ENCODE measurements around the gene LSM7.
"Not testable (repeated sequence)": the region's sequence is repeated elsewhere in the genome, so short reads cannot be mapped to it uniquely, and the experiment has no call there.

LSM7 gene

DNA sequence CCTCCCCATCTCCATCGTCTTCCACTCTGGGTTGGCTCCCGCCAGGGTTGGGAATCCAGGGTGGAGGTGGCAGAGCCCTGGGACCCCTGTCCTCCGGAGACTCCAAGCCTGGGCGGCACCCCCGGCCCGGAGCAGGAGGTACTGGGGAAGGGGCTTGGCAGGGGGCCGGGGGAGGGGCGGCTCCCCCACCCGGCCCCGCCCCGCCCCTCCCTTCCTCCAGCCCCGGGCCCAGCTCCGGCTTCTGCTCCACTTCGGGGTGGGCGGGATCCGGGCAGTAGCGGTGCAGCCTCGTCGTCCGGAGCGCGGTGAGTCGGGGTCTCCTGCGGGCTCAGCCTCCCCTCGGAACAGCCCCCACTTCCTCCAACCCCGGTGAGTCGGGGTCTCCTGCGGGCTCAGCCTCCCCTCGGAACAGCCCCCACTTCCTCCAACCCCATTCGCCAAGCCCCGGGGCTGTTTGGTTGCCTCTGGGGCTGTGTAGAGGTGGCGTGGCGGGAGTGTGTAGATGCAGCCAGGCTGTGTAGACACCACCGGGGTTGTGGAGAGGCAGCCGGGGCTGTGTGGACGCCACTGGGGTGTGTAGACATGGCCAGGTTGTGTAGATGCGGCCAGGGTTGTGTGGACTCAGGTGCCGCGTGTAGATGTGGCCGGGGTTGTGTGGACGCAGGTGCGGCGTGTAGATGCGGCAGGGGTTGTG lies 31.8 kb upstream of the LSM7 start, which contains the start of gene TMPRSS9:
Gene TMPRSS9, plus strand, starts transcription at position 274 of the 694 bp plus-strand sequence. CDS start 29,521 bp downstream, outside the sequence.
- H3K4me1 Mint-ChIP-seq (ENCODE audit: low read depth) = no peaks in the 10 kb centered on the region
- H3K27me3 Mint-ChIP-seq (ENCODE audit: low read depth) = peaks cover 8% of the 10 kb centered on the region
- no peak within 1 kb of the TSS for H3K27ac Mint-ChIP-seq
- no peak within 1 kb of the TSS for H3K4me3 Mint-ChIP-seq
- no peaks in the 10 kb centered on the region for H3K36me3 Mint-ChIP-seq (ENCODE audit: low read depth)
- no peak for DNase-seq (ENCODE audit: low spot score)
- no peaks in the 10 kb centered on the region for H3K9me3 Mint-ChIP-seq

DNA sequence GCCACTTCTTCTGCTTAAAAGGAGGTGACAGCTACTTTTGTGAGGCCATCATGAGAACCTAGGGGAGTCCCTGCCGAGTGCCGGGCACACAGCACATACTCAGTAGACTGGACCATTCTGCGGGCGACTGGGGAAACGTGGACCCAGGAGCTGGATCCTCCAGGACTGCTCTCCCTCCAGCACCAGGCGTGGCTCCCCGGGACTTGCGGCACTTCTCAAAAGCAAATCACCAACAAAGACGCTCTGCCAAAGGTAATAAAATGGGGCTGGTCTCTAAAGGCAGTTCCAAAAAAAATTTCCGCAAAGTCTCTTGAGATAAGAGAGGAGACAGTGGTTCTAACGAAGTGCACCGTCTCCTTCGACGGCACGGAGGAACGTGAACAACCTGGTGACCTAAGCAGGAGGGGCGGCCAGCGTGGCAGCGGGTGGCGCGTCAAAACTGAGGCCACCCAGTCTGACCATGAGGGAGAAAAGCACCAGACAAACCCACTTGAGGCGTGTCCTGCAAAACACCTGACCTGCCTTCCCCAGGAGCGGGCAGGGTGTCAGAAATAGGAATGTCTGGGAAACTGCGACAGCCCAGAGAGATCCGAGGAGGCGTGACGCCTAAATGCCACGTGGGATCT lies 30.3 kb upstream of the LSM7 start:
- H3K9me3 Mint-ChIP-seq = no peaks in the 10 kb centered on the region
- H3K4me1 Mint-ChIP-seq (ENCODE audit: low read depth) = no peaks in the 10 kb centered on the region
- no peak overlapping the region for H3K27ac Mint-ChIP-seq
- H3K36me3 Mint-ChIP-seq (ENCODE audit: low read depth) = no peaks in the 10 kb centered on the region
- peaks cover 7% of the 10 kb centered on the region for H3K27me3 Mint-ChIP-seq (ENCODE audit: low read depth)
- no peak overlapping the region for H3K4me3 Mint-ChIP-seq
- DNase-seq (ENCODE audit: low spot score) = no peak

DNA sequence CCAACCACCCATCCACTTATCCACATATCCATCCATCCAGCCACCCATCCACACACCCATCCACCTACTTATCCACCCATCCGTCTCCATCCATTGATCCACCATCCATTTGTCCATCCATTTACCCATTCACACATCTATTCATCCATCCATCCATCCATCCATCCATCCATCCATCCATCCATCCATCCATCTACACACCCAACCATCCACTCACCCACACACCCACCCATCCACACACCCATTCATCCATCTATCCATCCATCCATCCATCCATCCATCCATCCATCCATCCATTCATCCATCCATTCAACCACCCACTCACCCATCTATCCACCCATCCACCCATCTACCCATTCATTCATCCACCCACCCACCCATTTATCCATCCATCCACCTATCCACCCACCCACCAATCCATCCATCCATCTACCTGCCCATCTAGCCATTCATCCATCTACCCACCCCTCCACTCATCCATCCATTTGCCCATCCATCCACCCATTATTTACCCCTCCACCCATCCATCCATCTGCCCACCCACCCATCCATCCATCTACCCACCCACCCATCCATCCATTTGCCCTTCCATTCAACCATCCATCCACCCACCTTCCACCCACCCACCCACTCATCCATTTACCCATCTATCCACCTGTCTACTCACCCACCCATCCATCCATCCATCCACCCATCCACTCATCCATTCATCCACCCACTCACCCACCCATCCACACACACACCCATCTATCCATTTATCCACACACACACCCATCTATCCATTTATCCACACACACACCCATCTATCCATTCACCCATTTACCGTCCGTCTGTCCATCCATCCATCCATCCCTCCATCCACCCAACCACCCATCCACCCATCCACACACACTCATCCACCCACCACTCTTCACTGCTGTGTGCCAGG lies 29.2 kb upstream of the LSM7 start:
- H3K36me3 Mint-ChIP-seq (ENCODE audit: low read depth) = no peaks in the 10 kb centered on the region
- H3K4me1 Mint-ChIP-seq (ENCODE audit: low read depth) = no peaks in the 10 kb centered on the region
- H3K4me3 Mint-ChIP-seq = no peak overlapping the region
- H3K9me3 Mint-ChIP-seq = no peaks in the 10 kb centered on the region
- peaks cover 7% of the 10 kb centered on the region for H3K27me3 Mint-ChIP-seq (ENCODE audit: low read depth)
- DNase-seq (ENCODE audit: low spot score) = no peak
- H3K27ac Mint-ChIP-seq = no peak overlapping the region

DNA sequence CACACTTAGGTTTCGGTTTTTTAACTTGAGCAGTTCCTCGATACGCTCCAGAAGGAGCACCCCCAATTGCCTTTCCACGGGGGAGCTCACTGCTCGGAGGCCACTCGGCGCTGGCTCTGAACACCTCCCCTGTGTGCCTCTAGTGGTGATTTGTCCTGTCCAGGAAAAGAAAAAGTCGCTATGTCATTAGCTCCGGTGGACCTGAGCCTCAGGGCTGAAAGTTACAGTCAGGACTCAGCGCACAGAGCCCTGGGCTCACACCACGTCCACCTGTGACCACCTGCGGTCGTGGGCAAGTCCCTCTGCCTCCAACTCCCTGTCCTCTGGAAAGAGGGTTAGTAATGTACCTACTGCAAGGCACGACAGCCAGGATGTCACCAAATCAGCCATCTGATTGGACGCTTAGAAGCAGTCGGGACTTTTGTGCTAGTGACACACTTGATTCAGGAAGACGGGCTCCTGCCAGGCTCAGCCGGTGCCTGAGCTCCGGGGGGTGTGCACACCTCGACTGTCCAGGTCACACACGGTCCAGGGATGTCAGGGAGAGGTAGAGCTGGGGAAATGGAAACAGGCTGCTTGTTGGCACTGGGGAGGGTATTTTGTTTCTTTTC lies 27.8 kb upstream of the LSM7 start:
- H3K4me1 Mint-ChIP-seq (ENCODE audit: low read depth) = no peaks in the 10 kb centered on the region
- peaks cover 7% of the 10 kb centered on the region for H3K27me3 Mint-ChIP-seq (ENCODE audit: low read depth)
- no peak overlapping the region for H3K4me3 Mint-ChIP-seq
- DNase-seq (ENCODE audit: low spot score) = no peak
- no peaks in the 10 kb centered on the region for H3K36me3 Mint-ChIP-seq (ENCODE audit: low read depth)
- H3K27ac Mint-ChIP-seq = no peak overlapping the region
- H3K9me3 Mint-ChIP-seq = no peaks in the 10 kb centered on the region

DNA sequence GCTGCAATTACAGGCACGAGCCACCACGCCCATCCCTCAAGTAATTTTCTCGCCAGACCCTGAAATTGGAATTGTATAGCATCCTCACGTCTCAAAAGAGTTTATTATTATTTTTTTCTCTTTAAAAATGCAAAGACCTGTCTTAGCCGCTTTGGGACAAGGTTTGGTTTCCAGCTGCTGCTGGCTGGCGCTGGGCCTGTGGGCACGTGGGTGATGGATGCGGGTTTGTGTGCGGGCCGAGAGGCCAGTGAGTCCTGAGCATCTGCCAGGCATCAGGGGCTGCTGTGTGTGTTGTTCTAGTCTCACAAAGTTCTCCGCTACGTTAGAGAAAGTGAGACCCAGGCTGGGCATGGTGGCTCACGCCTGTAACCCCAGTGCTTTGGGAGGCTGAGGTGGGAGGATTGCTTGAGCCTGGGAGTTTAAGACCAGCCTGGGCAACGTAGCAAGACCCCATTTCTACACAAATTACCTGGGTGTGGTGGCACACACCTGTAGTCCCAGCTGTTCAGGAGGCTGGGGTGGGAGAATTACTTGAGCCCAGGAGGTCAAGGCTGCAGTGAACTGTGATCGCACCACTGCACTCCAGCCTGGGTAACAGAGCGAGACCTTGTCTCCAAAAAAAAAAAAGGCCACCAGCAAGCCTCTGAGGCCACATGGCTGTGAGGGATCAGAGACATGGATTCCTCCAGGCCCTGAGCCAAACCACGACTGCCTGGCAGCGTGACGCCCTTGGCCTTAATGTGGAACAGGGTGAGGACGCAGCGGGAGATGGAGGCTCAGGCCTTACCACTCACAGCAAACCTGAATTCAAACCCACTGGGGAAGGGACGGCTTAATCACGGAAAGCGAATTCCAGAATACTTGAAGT lies 27.0 kb upstream of the LSM7 start:
- Mint-ChIP-seq H3K4me3 (no peak overlapping the region), H3K27me3 (ENCODE audit: low read depth) (peaks cover 2% of the 10 kb centered on the region), H3K4me1 (ENCODE audit: low read depth) (no peaks in the 10 kb centered on the region), H3K36me3 (ENCODE audit: low read depth) (no peaks in the 10 kb centered on the region), H3K27ac (no peak overlapping the region), H3K9me3 (no peaks in the 10 kb centered on the region)
- no peak for DNase-seq (ENCODE audit: low spot score)

DNA sequence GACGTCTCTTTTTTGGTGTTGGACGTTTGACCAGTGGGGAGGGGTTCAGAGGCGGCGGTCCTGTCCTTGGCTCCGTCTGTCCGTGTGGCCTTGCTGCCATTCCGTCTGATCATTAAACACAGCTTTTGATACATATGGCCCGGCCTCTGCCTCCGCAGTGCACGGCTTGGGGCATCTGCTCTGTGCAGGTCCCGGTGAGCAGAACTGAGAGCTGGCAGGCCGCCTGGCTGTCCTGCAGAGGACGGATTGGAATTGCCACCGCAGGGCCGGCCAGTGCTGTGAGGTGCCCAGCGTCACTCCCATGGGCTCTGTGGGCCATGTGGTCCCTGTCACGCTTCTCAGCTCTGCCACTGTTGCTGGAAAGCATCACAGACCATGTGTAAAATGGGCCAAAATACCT lies 26.3 kb upstream of the LSM7 start:
- Mint-ChIP-seq H3K4me3 (no peak overlapping the region), H3K4me1 (ENCODE audit: low read depth) (no peaks in the 10 kb centered on the region), H3K36me3 (ENCODE audit: low read depth) (no peaks in the 10 kb centered on the region), H3K27ac (no peak overlapping the region), H3K9me3 (no peaks in the 10 kb centered on the region), H3K27me3 (ENCODE audit: low read depth) (no peaks in the 10 kb centered on the region)
- DNase-seq (ENCODE audit: low spot score) = no peak

DNA sequence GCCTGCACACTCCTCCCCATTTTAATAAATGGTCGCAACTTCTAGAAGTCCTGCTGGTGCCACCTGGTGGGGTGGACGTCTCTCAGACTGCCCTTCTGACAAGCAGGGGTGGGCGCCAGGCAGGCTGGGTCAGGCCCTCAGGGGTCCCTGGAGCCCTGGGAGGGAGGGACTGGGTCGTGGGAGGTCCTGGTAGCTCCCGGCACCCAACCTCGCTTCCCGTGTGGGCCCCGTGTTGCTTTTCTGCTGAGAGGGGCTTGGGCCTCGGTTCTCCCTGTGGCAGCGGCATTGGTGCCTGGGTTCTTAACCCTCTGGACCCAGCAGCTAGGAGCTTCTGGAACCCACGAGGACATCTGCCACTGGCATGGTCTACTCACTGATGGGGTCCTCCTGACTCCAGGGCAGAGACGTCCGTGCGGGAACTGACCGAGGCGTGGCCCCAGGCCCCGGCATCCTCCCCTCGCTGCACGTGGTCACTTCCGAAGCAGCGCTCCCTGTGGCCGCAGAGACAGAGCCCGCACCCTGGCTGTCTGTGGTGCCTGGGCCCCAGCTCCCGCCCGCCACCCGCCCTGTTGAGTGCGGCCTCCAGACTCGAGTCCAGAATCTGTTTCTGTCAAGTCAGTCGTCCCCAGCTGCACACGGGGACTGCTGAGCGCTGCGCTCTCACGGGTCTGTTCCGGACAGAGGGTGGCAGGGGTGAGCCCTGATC lies 25.7 kb upstream of the LSM7 start:
- Mint-ChIP-seq H3K4me1 (ENCODE audit: low read depth) (no peaks in the 10 kb centered on the region), H3K27me3 (ENCODE audit: low read depth) (no peaks in the 10 kb centered on the region), H3K9me3 (no peaks in the 10 kb centered on the region), H3K27ac (no peak overlapping the region), H3K36me3 (ENCODE audit: low read depth) (no peaks in the 10 kb centered on the region), H3K4me3 (no peak overlapping the region)
- DNase-seq (ENCODE audit: low spot score) = no peak

DNA sequence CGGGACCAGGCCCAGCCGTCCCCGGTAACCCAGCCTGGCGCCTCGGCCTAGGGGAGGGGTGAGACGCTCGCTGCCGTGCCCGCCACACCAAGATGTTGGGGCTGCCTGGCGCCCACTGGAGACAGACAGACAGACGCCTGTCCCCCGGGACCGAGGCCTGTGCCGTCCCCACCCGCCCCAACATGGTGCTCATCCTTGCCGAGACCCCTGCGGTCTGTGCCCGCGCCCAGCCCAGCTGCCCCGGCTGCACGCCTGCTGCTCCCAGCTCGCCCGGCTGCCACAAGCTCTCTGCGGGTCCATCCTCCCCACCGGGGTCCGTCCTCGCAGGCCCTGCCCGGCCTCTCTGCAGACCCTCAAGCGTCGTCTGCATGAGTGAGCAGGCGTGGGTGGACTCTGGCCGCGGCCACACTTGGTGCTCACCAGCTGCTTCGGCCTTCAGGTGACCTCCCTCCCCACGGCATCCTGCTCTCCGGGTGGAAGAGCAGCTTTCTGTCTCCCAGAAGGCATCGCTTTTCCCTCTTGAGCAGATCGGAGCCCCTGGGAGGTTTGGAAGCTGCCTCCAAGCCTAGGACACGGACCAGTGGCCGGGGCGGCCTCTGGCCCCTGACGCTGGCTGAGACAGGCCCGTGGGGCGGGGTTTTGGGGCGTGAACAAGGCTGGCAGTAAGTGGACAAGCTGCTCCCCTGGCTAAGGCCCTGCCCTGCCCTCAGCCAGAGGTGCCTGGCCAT lies 24.9 kb upstream of the LSM7 start:
- DNase-seq (ENCODE audit: low spot score) = no peak
- no peak overlapping the region for H3K4me3 Mint-ChIP-seq

DNA sequence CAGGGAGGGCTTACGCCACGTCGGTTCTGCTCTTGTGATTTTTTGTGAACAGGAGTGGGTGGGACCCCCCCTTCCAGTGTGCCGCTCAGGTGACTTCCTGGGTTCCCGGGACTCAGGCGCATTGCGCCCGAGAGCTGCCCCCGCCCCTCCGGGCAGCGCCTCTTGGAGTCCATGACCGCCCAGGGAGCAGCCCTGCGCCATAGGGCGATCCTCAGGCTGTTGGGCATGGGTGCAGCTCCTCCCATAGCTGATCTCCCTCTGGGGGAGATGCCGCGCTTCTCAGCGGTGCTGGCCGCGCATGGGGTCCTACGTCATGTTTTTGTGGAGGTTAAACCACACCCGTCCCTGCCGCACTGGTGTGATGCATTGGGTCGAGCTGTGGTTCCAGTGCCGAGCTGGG lies 23.7 kb upstream of the LSM7 start:
- no peaks in the 10 kb centered on the region for H3K36me3 Mint-ChIP-seq (ENCODE audit: low read depth)
- DNase-seq (ENCODE audit: low spot score) = no peak
- no peak overlapping the region for H3K4me3 Mint-ChIP-seq
- no peak overlapping the region for H3K27ac Mint-ChIP-seq
- no peaks in the 10 kb centered on the region for H3K4me1 Mint-ChIP-seq (ENCODE audit: low read depth)
- H3K9me3 Mint-ChIP-seq = no peaks in the 10 kb centered on the region
- no peaks in the 10 kb centered on the region for H3K27me3 Mint-ChIP-seq (ENCODE audit: low read depth)

More for the DNA sequence above, 24.9 kb upstream of the LSM7 start:
- Mint-ChIP-seq H3K9me3 (no peaks in the 10 kb centered on the region), H3K27me3 (ENCODE audit: low read depth) (no peaks in the 10 kb centered on the region), H3K36me3 (ENCODE audit: low read depth) (no peaks in the 10 kb centered on the region), H3K27ac (no peak overlapping the region), H3K4me1 (ENCODE audit: low read depth) (no peaks in the 10 kb centered on the region)

DNA sequence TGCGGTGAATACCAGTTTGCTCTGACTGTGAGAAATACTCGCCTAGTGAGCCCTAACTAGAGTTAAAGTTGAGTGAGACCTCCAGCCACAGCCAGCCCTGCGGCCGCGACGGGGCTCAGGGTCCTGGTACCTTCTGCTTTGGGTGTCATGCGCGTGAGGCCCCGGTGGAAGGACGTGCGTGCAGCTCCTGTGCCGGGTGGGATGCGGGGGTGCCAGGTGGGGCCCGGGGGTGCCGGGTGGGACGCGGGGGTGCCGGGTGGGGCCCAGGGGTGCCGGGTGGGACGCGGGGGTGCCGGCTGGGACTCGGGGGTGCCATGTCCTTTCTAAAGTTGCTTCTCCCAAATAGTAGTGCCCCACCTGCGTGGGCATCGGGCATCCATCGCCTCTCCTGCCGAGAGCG lies 23.2 kb upstream of the LSM7 start:
- no peaks in the 10 kb centered on the region for H3K9me3 Mint-ChIP-seq
- no peak overlapping the region for H3K27ac Mint-ChIP-seq
- no peaks in the 10 kb centered on the region for H3K27me3 Mint-ChIP-seq (ENCODE audit: low read depth)
- H3K36me3 Mint-ChIP-seq (ENCODE audit: low read depth) = no peaks in the 10 kb centered on the region
- no peak for DNase-seq (ENCODE audit: low spot score)
- H3K4me1 Mint-ChIP-seq (ENCODE audit: low read depth) = no peaks in the 10 kb centered on the region
- H3K4me3 Mint-ChIP-seq = no peak overlapping the region

DNA sequence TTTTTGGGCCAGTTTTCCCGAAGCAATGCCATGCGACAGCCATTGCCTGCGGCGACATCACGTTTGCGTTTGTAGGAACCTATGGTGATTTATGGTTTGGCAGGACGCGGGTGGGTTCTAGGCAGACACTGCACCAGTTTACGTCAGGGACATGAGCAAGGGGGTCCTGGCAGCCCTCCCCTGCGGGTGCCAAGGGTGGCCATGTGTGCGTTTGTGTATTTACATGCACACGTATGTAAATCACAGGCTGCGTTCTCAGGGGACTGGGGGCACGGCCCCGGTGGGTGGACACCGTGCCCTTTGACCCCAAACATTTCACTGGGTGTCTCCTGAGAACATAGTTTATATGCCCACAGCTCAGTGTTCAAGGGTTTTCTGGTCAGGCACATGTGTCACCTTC lies 22.3 kb upstream of the LSM7 start:
- H3K27ac Mint-ChIP-seq = no peak overlapping the region
- no peaks in the 10 kb centered on the region for H3K27me3 Mint-ChIP-seq (ENCODE audit: low read depth)
- no peaks in the 10 kb centered on the region for H3K9me3 Mint-ChIP-seq
- no peaks in the 10 kb centered on the region for H3K4me1 Mint-ChIP-seq (ENCODE audit: low read depth)
- H3K4me3 Mint-ChIP-seq = no peak overlapping the region
- DNase-seq (ENCODE audit: low spot score) = no peak
- H3K36me3 Mint-ChIP-seq (ENCODE audit: low read depth) = peaks cover 3% of the 10 kb centered on the region

DNA sequence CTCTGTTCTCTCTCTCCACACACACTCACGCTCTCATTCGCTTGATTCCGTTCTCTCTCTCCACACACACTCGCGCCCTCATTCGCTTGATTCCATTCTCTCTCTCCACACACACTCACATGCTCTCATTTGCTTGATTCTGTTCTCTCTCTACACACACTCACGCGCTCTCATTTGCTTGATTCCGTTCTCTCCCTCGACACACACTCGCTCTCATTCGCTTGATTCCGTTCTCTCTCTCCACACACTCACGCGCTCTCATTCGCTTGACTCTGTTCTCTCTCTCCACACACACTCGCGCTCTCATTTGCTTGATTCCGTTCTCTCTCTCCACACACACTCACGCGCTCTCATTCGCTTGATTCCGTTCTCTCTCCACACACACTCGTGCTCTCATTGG lies 21.4 kb upstream of the LSM7 start:
- not testable (repeated sequence) for H3K4me1 Mint-ChIP-seq (ENCODE audit: low read depth); DNase-seq (ENCODE audit: low spot score); H3K4me3 Mint-ChIP-seq; H3K9me3 Mint-ChIP-seq; H3K27ac Mint-ChIP-seq; H3K27me3 Mint-ChIP-seq (ENCODE audit: low read depth); H3K36me3 Mint-ChIP-seq (ENCODE audit: low read depth)
